22Rv1 (cell line): ENCODE results near the gene CELF4.

ENCODE experiments used
- CTCF ChIP-seq: fragments of 450-650 bp; IDR thresholded peaks from 2 replicates; pipeline ENCODE4 v1.5.1; 2017; ENCODE audit warnings: mild to moderate bottlenecking
- ZFX ChIP-seq: fragments of 450-650 bp; IDR thresholded peaks from 2 replicates; pipeline ENCODE4 v1.6.1; 2017; ENCODE audit warnings: antibody characterized with exemption, borderline replicate concordance

- no peak for TF ChIP-seq CTCF
- no peak for TF ChIP-seq ZFX
These were observed 140.4 kb downstream of the CELF4 start for GRCh38 chr18:37425222-37425621.
